HG03066 (cell line): ENCODE results near the gene SDK2.

Experiments used
- ATAC-seq: cut with Tn5 transposase; IDR thresholded peaks from one replicate; pipeline ENCODE4 v1.9.1; 2021; ENCODE audit warnings: low read depth; ENCODE audit not compliant: unreplicated experiment

SDK2 gene

GRCh38 chr17:73520369-73520761 is 123.9 kb downstream of the SDK2 start:
- no peak for ATAC-seq

GRCh38 chr17:73519714-73520368 is 124.4 kb downstream of the SDK2 start:
- no peak for ATAC-seq

GRCh38 chr17:73519011-73519410 is 125.2 kb downstream of the SDK2 start:
- ATAC-seq = no peak

DNA sequence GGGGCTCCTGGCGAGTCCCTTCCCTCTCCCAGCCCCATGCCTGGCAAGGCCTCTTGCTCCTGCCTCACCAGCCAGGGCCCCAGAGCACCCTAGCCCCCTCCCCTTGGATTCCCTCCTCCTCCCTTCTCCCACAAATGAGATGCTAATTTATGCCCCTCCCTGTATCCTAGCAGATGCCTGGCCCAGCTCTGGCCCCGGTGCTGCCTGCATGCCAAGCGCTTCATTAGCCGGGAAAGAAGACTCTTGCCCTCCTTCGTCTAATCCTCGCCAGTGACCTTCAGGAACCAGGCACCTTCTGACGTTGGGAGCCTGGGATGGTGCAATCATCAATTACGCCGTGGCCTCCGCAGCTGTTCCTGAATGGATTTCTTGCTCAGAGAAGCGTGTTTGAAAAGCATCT is 127.8 kb downstream of the SDK2 start:
- ATAC-seq = no peak

- no peak for ATAC-seq
Measured at GRCh38 chr17:73514146-73514863, 129.9 kb downstream of the SDK2 start.

GRCh38 chr17:73513426-73513825 is 130.8 kb downstream of the SDK2 start:
- no peak for ATAC-seq

DNA sequence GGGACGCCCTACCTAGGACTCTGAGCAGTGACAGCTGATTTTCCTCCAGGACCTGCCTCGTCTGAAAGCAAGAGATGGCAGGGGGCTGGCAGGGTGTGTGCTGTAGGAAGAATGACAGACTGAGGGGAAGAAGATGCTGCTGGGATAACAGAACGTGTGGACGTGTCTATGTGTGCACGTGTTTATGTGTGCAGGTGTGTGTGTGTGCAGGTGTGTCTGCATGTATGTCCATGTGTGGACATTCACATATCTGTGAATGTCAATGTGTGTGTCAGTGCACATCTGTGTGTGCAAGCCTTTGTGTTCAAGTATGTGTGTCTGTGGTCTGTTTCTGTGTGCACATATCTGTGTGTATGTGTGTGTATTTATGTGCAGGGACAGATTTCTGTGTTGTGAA is 132.5 kb downstream of the SDK2 start:
- no peak for ATAC-seq

- ATAC-seq = no peak
Measured at GRCh38 chr17:73510981-73511718, 133.1 kb downstream of the SDK2 start.

DNA sequence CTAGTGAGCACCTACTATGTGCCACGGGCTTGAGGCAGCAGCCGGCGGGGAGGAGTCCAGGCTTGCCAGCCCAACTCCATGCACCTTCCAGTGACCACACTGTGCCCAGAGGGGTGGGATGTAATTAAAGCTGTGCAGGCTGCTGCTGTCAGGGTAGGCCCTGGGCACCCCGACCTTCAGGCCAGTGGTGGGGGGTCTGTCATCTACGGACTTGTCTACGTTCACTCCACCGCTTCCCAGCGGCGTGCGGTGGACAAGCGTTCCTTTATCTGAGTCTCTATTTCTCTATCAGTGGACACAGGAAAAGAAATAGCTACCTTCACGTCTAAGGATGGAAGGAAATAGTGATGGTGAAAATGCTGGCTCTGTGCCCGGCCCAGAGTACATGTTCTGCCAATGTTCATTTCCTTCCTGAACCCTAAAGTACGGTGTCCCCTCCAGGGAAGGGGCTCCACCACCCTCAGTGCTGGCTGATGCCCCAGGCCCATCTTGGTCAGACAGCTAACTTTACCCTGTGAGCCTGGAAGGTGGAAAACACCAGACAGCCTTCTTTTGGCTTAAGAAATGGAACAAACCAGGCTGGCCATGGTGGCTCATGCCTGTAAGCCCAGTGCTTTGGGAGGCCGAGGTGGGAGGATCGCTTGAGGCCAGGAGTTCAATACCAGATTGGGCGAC is 135.2 kb downstream of the SDK2 start:
- no peak for ATAC-seq

- no peak for ATAC-seq
Measured at GRCh38 chr17:73508057-73508930, 136.0 kb downstream of the SDK2 start.

- no peak for ATAC-seq
Measured at GRCh38 chr17:73506470-73507435, 137.5 kb downstream of the SDK2 start.

- ATAC-seq = no peak
Measured at GRCh38 chr17:73503560-73503959, 140.7 kb downstream of the SDK2 start.

- no peak for ATAC-seq
Measured at GRCh38 chr17:73500414-73500999, 143.7 kb downstream of the SDK2 start.

- no peak for ATAC-seq
Measured at GRCh38 chr17:73498886-73499554, 145.2 kb downstream of the SDK2 start.

GRCh38 chr17:73498176-73498575 is 146.1 kb downstream of the SDK2 start:
- no peak for ATAC-seq

GRCh38 chr17:73497721-73498120 is 146.5 kb downstream of the SDK2 start:
- no peak for ATAC-seq

DNA sequence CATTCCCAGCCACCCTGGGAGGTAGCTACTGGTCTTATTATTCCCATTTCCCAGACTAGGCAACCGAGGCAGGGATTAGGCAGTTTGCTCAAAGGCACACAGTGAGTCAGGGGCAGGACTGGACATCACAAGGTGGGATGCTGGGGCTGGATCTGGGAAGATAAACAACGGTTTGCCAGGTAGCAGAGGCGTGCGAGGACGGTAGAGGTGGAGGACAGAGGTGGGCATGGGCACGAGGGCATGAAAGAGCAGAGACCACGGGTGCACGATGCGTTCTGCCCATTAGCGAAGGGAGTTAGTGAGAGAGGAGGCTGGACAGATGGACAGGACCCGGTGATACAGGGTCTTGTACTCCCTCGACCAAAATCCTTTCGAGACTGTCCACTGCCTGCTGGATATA is 148.0 kb downstream of the SDK2 start:
- no peak for ATAC-seq

DNA sequence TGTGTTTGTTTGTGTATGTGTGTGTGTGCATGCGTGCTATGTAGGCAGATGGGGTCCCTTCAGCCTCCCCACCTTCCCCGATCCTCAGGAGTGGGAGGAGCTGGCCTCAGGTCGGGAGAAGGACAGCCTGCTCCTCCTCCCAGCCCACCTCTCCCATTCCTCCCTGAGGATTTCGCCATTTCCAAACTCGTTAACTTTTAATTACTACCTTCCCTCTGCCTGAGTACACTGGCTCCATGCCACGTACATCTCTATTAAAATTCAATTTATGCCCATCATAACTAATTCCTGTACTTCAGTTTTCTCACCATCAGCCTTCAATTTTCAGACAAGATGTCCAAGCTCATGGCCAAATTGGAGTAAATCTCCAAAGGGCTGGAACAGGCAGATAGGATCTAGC is 148.6 kb downstream of the SDK2 start:
- no peak for ATAC-seq
